Measurements from ENCODE around the gene FGFR2. TPM values are rescaled to one million over a fixed set of nuclear protein-coding genes. Genes with fewer than 3 reads are reported as not detected.

The FGFR2 gene
- total and polyA plus RNA-seq, 9 of the 15 experiments (the other 6 are each of a cell fraction or from before 2014, with no cell fraction given): 0.20 TPM; not detected in 8

GRCh38 chr10:121559326-121560026 lies 38.8 kb downstream of the FGFR2 start:
- FAIRE-seq (no peak), ATAC-seq (no peak), DNase-seq (ENCODE audit: extremely low read depth in 1 of 4, low spot score in 3 of 4) (no peak)
- Histone ChIP-seq H3K4me3 (no peak overlapping the region), H2AFZ (ENCODE audit: low read depth, low read length) (no peak overlapping the region), H3K9me1 (ENCODE audit: control insufficient read depth, insufficient read depth, low read length) (no peaks in the 10 kb centered on the region), H3K79me2 (ENCODE audit: control insufficient read depth, insufficient read depth, low read length) (no peaks in the 10 kb centered on the region), H3K27ac (ENCODE audit: extremely low read depth, low read depth, low read length) (no peak overlapping the region), H3K4me2 (ENCODE audit: insufficient read depth, low read length) (no peak overlapping the region), H3K9me3 (replicated peaks; ENCODE audit: control insufficient read depth, insufficient read depth, low read depth, low read length) (no peaks in the 10 kb centered on the region), H3K9ac (ENCODE audit: insufficient read depth in 1 of 2, low read depth in 2 of 2, low read length in 2 of 2) (no peak overlapping the region), H4K20me1 (replicated peaks; ENCODE audit: control insufficient read depth, insufficient read depth, low read length) (no peaks in the 10 kb centered on the region), H3K36me3 (ENCODE audit: control insufficient read depth, insufficient read depth, low read length) (no peaks in the 10 kb centered on the region), H3K27me3 (ENCODE audit: control insufficient read depth in 2 of 2, insufficient read depth in 2 of 2, low read length in 2 of 2) (no peaks in the 10 kb centered on the region; a peak in 2 of 5 replicates), H3K4me1 (replicated peaks in 1 of 2; ENCODE audit: control insufficient read depth in 2 of 2, insufficient read depth in 2 of 2, low read length in 2 of 2) (no peaks in the 10 kb centered on the region)
- ChIA-PET POLR2A (no interaction called here), CTCF (ENCODE audit: low intra/inter-chr PET ratio) (no interaction called here)
- in situ Hi-C loops (cut with MboI) (no loop called here), intact Hi-C loops (cut with micrococcal nuclease) (no loop called here)
- 3% methylated on average over 10 of the region's 11 CpGs for WGBS (ENCODE audit: insufficient coverage, low coverage, missing lambda C conversion rate)
- BruUV-seq (replicated peaks): no TSS peak
- TF ChIP-seq SMAD1 (IDR thresholded peaks at IDR 0.05; ENCODE audit: low read depth, low read length, partially characterized antibody) (no peak), HDAC3 (IDR thresholded peaks at IDR 0.05; ENCODE audit: borderline replicate concordance, partially characterized antibody) (no peak), TCF15 (CRISPR knock-in tag; IDR thresholded peaks at IDR 0.05) (no peak), ADNP (tag; IDR thresholded peaks at IDR 0.05) (no peak), MXI1 (IDR thresholded peaks at IDR 0.05; ENCODE audit: low read depth, low read length) (no peak), WHSC1 (IDR thresholded peaks at IDR 0.05; ENCODE audit: low read length) (no peak), ATF7 (IDR thresholded peaks at IDR 0.05) (no peak), TAF1 (IDR thresholded peaks at IDR 0.05; ENCODE audit: control insufficient read depth, extremely low read depth, insufficient read depth, low read length, severe bottlenecking) (no peak), SMARCC2 (IDR thresholded peaks at IDR 0.05; ENCODE audit: low read depth) (no peak), CHD4 (IDR thresholded peaks at IDR 0.05; ENCODE audit: insufficient read depth, insufficient replicate concordance, low read depth, low read length, poor library complexity, severe bottlenecking) (no peak), CC2D1A (IDR thresholded peaks at IDR 0.05) (no peak), ZNF347 (CRISPR knock-in tag; IDR thresholded peaks at IDR 0.05; ENCODE audit: low read depth) (no peak), ZKSCAN1 (IDR thresholded peaks at IDR 0.05; ENCODE audit: low read depth, low read length) (no peak), RBM25 (IDR thresholded peaks at IDR 0.05; ENCODE audit: low read depth, low read length, severe bottlenecking) (no peak), E2F1 (CRISPR knock-in tag; IDR thresholded peaks at IDR 0.05) (no peak), FOS (IDR thresholded peaks at IDR 0.05; ENCODE audit: extremely low read depth, insufficient read length) (no peak), RHOXF2B (CRISPR knock-in tag; conservative IDR thresholded peaks at IDR 0.05) (no peak), ZNF174 (CRISPR knock-in tag; IDR thresholded peaks at IDR 0.05) (no peak), SIX5 (IDR thresholded peaks at IDR 0.05; ENCODE audit: borderline replicate concordance in 1 of 2, insufficient read depth in 1 of 2, low read depth in 1 of 2, low read length in 2 of 2) (no peak), ZNF717 (CRISPR knock-in tag; IDR thresholded peaks at IDR 0.05) (no peak)
